DND-41 (cell line): ENCODE measurements around the gene GIPC2.
"Not testable (repeated sequence)": the region's sequence is repeated elsewhere in the genome, so short reads cannot be mapped to it uniquely, and the experiment has no call there.

Experiments used
- ATAC-seq: fragments of 200-7000 bp; cut with Tn5 transposase; 3 replicates; pipeline ENCODE4 v1.9.1; 2021; ENCODE audit warnings: low read depth; ENCODE audit not compliant: insufficient read depth
- DNase-seq: peaks from one replicate; pipeline ENCODE4 v3.0.0-alpha.2; 2020
- H2AFZ ChIP-seq: 2 replicates; pipeline ENCODE4 v1.6.0; 2012; ENCODE audit warnings: low read depth, low read length
- H3K27ac ChIP-seq: 2 replicates; pipeline ENCODE4 v1.5.1; 2012; ENCODE audit warnings: low read length, inconsistent platforms
- H3K27me3 ChIP-seq: fragments of 200-600 bp; sonication (generic); 2 replicates; pipeline ENCODE4 v1.6.0; 2012; ENCODE audit warnings: low read length, mild to moderate bottlenecking, inconsistent platforms; ENCODE audit not compliant: insufficient read depth, poor library complexity
- H3K36me3 ChIP-seq: 2 replicates; pipeline ENCODE4 v1.5.1; 2012; ENCODE audit warnings: low read length, inconsistent platforms; ENCODE audit not compliant: insufficient read depth
- H3K4me1 ChIP-seq: 2 replicates; pipeline ENCODE4 v1.5.1; 2012; ENCODE audit warnings: mild to moderate bottlenecking, low read length; ENCODE audit not compliant: insufficient read depth
- H3K4me2 ChIP-seq: 2 replicates; pipeline ENCODE4 v1.6.0; 2012; ENCODE audit warnings: mild to moderate bottlenecking, moderate library complexity, low read length, inconsistent platforms; ENCODE audit not compliant: insufficient read depth
- H3K4me3 ChIP-seq, 2 experiments: fragments of 200-600 bp in 1 of 2; shearing (Covaris generic) in 1 of 2; 2 replicates each; pipeline ENCODE4 v1.5.1; 2012 to 2016; ENCODE audit warnings: inconsistent platforms in 2 of 2, low read length in 2 of 2, mild to moderate bottlenecking in 2 of 2, low read depth in 1 of 2, moderate library complexity in 1 of 2
- H3K79me2 ChIP-seq: 2 replicates; pipeline ENCODE4 v1.6.0; 2012; ENCODE audit warnings: low read length, inconsistent platforms; ENCODE audit not compliant: insufficient read depth
- H3K9ac ChIP-seq: 2 replicates; pipeline ENCODE4 v1.6.0; 2012; ENCODE audit warnings: low read depth, mild to moderate bottlenecking, inconsistent platforms, low read length, moderate library complexity
- H3K9me3 ChIP-seq: 2 replicates; pipeline ENCODE4 v1.5.1; 2012; ENCODE audit warnings: low read length, moderate library complexity, mild to moderate bottlenecking, inconsistent platforms; ENCODE audit not compliant: insufficient read depth, severe bottlenecking
- H4K20me1 ChIP-seq: 2 replicates; pipeline ENCODE4 v1.6.0; 2012; ENCODE audit warnings: low read length; ENCODE audit not compliant: insufficient read depth
- EZH2 ChIP-seq: IDR thresholded peaks from 3 replicates; pipeline ENCODE4 v1.6.1; 2012; ENCODE audit warnings: borderline replicate concordance, low read depth, mild to moderate bottlenecking, moderate library complexity, low read length, inconsistent platforms; ENCODE audit not compliant: severe bottlenecking
- TF ChIP-seq, protein P1 (sequence below): IDR thresholded peaks from 2 replicates; pipeline ENCODE4 v1.5.1; 2012; ENCODE audit warnings: borderline replicate concordance, low read length, moderate library complexity, mild to moderate bottlenecking; ENCODE audit not compliant: poor library complexity, severe bottlenecking; ENCODE audit errors: extremely low read depth

GIPC2 gene

DNA sequence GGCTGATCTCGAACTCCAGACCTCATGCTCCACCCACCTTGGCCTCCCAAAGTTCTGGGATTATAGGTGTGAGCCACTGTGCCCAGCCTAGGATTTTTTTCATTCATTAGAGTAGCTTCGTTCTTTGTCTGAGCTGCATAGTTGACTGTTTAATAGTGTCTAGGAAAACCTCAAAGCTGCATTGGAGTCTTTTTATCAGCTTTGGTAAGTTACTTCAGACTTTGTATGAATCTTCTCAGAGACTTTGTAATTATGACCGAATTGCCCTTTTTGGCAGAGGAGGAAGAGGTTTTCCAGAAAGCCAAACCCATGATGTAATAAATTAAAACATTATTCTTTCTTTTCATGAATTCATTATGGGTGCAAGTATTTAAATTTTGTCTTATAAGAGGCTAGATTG, 35.9 kb upstream of the GIPC2 start:
- ATAC-seq (no peak), DNase-seq (no peak)
- Histone ChIP-seq H3K79me2 (peaks cover 30% of the 10 kb centered on the region), H2AFZ (no peak overlapping the region), H3K27ac (no peak overlapping the region), H4K20me1 (no peaks in the 10 kb centered on the region), H3K9ac (no peak overlapping the region), H3K4me2 (no peak overlapping the region), H3K4me3 (no peak overlapping the region), H3K4me1 (peaks cover 35% of the 10 kb centered on the region), H3K27me3 (no peaks in the 10 kb centered on the region), H3K9me3 (no peaks in the 10 kb centered on the region), H3K36me3 (no peaks in the 10 kb centered on the region)
- TF ChIP-seq, protein P1, sequence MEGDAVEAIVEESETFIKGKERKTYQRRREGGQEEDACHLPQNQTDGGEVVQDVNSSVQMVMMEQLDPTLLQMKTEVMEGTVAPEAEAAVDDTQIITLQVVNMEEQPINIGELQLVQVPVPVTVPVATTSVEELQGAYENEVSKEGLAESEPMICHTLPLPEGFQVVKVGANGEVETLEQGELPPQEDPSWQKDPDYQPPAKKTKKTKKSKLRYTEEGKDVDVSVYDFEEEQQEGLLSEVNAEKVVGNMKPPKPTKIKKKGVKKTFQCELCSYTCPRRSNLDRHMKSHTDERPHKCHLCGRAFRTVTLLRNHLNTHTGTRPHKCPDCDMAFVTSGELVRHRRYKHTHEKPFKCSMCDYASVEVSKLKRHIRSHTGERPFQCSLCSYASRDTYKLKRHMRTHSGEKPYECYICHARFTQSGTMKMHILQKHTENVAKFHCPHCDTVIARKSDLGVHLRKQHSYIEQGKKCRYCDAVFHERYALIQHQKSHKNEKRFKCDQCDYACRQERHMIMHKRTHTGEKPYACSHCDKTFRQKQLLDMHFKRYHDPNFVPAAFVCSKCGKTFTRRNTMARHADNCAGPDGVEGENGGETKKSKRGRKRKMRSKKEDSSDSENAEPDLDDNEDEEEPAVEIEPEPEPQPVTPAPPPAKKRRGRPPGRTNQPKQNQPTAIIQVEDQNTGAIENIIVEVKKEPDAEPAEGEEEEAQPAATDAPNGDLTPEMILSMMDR: no peak
- TF ChIP-seq EZH2: no peak

DNA sequence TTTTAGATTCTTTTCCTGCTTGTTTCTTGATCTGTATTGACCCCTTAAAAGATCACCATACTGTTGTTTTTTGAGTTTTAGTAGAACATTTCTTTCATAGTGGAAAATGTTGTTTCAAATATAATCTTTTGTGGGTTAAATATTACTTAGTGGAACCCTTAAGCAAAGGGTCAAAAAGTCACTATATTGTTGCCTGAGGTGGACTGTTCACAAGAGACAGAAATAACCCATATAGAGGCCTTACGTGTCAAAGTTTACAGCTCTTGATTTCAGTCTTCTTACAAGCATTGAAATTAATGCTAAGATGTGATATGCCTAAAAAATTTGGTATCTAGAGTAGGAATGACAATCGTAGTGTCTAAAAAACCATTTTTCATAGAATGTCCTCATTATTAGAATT, 34.7 kb upstream of the GIPC2 start:
- Histone ChIP-seq H2AFZ (no peak overlapping the region), H3K9ac (no peak overlapping the region), H3K9me3 (no peaks in the 10 kb centered on the region), H3K4me2 (no peak overlapping the region), H3K27ac (no peak overlapping the region), H3K4me3 (no peak overlapping the region), H3K36me3 (no peaks in the 10 kb centered on the region), H3K4me1 (peaks cover 28% of the 10 kb centered on the region), H3K79me2 (peaks cover 18% of the 10 kb centered on the region), H3K27me3 (no peaks in the 10 kb centered on the region), H4K20me1 (no peaks in the 10 kb centered on the region)
- TF ChIP-seq, protein P1: no peak
- TF ChIP-seq EZH2: no peak
- no peak for DNase-seq
- ATAC-seq: no peak

DNA sequence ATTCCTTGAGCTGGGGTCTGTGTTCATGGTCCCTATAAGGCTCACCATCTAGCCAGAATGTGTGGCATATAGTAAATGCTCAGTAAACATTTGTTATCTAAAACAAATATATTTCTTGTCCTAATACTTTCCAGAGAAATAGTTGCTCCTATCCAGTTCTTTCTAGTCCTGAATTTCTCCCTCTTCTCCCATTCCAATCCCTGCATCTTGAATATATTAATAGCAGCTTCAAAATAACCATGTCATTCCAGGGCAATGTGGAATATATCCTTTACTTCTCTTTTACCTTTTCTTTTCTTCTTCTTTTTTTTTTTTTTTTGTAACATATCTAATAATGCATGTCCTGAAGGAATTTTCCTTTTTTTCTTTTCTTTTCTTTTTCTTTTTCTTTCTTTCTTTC, 30.6 kb upstream of the GIPC2 start:
- no peak overlapping the region for H3K27ac ChIP-seq
- peaks cover 2% of the 10 kb centered on the region; the same call in 1 of the 2 replicates for H3K79me2 ChIP-seq
- no peak overlapping the region for H3K9ac ChIP-seq
- ATAC-seq (no peak), DNase-seq (no peak)
- no peak overlapping the region for H3K4me2 ChIP-seq
- no peaks in the 10 kb centered on the region for H4K20me1 ChIP-seq
- no peak for TF ChIP-seq EZH2
- TF ChIP-seq, protein P1: no peak
- no peaks in the 10 kb centered on the region for H3K9me3 ChIP-seq
- H3K36me3 ChIP-seq: no peaks in the 10 kb centered on the region
- no peak overlapping the region for H3K4me3 ChIP-seq
- H3K4me1 ChIP-seq: no peaks in the 10 kb centered on the region
- no peak overlapping the region for H2AFZ ChIP-seq
- H3K27me3 ChIP-seq: no peaks in the 10 kb centered on the region

DNA sequence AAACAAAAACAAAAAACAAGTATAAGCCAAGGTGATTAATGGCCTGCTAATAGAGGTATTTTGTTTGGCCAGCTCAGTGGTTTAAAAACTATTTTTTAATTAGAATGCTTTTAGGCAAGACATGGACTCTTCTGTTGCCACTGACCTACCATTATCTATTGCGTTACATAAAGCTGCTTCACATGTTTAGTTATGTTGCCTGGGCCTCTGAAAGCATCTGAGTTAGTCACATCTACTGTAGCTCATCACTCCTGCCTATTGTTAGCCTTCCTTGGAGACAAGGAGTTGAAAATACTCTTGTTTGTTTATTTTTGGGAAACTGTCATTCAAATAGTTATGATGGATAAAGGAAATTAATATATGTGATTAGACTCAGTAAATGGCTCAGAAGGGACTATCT, 26.7 kb upstream of the GIPC2 start:
- Histone ChIP-seq H2AFZ (no peak overlapping the region), H4K20me1 (no peaks in the 10 kb centered on the region), H3K27me3 (no peaks in the 10 kb centered on the region), H3K36me3 (no peaks in the 10 kb centered on the region), H3K4me1 (no peaks in the 10 kb centered on the region), H3K79me2 (no peaks in the 10 kb centered on the region), H3K27ac (no peak overlapping the region), H3K9me3 (no peaks in the 10 kb centered on the region), H3K4me3 (no peak overlapping the region), H3K9ac (no peak overlapping the region), H3K4me2 (no peak overlapping the region)
- ATAC-seq: no peak
- DNase-seq: no peak
- TF ChIP-seq, protein P1: no peak
- no peak for TF ChIP-seq EZH2

DNA sequence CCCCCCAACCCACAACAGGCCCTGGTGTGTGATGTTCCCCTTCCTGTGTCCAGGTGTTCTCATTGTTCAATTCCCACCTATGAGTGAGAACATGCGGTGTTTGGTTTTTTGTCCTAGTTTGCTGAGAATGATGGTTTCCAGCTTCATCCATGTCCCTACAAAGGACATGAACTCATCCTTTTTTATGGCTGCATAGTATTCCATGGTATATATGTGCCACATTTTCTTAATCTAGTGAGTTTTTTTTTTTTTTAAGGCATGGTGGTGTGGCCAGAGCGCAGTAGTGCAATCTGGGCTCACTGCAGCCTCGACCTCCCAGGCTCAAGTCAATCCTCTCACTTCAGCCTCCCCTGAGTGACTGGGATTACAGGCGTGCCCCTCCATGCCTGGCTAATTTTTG, 24.6 kb upstream of the GIPC2 start:
- DNase-seq, H3K4me3 ChIP-seq, H3K79me2 ChIP-seq, H3K9me3 ChIP-seq, H3K36me3 ChIP-seq, H3K4me1 ChIP-seq, H3K9ac ChIP-seq, H2AFZ ChIP-seq, H4K20me1 ChIP-seq, H3K27ac ChIP-seq, H3K4me2 ChIP-seq, ATAC-seq, H3K27me3 ChIP-seq: not testable (repeated sequence)
